Islet precursor cell (in vitro differentiated cells): ENCODE measurements around the gene PRSS16.
A peak's percentile ranks its signal among the peaks of the same experiment; 100 is the strongest.
"Not testable (repeated sequence)": the region's sequence is repeated elsewhere in the genome, so short reads cannot be mapped to it uniquely, and the experiment has no call there.

Experiments used
- DNase-seq: peaks from one replicate; pipeline ENCODE4 v3.0.0-alpha.2; 2018

Gene PRSS16

GRCh38 chr6:27248783-27249182, 1.3 kb downstream of the PRSS16 start:
- no peak for DNase-seq

- DNase-seq = no peak
These were observed 3.0 kb downstream of the PRSS16 start for GRCh38 chr6:27250277-27251111.

GRCh38 chr6:27251112-27251605, 3.7 kb downstream of the PRSS16 start:
- peak; percentile 98 for DNase-seq

GRCh38 chr6:27251606-27252251, 4.2 kb downstream of the PRSS16 start:
- DNase-seq = peak; percentile 98

GRCh38 chr6:27254566-27254965, 7.1 kb downstream of the PRSS16 start:
- DNase-seq = no peak

GRCh38 chr6:27255866-27256265, 8.4 kb downstream of the PRSS16 start:
- no peak for DNase-seq

GRCh38 chr6:27260369-27260768, 12.9 kb downstream of the PRSS16 start:
- peak; percentile 74 for DNase-seq

- no peak for DNase-seq
These were observed 13.4 kb downstream of the PRSS16 start for GRCh38 chr6:27260836-27261375.

- no peak for DNase-seq
These were observed 16.4 kb downstream of the PRSS16 start for GRCh38 chr6:27263886-27264285.

- DNase-seq = not testable (repeated sequence)
These were observed 19.5 kb downstream of the PRSS16 start for GRCh38 chr6:27267003-27267402.

- DNase-seq = no peak
These were observed 20.4 kb downstream of the PRSS16 start for GRCh38 chr6:27267857-27268434.

GRCh38 chr6:27268803-27269202, 21.3 kb downstream of the PRSS16 start:
- DNase-seq = no peak

- DNase-seq = no peak
These were observed 26.3 kb downstream of the PRSS16 start for GRCh38 chr6:27273783-27274182.

- DNase-seq = no peak
These were observed 27.8 kb downstream of the PRSS16 start for GRCh38 chr6:27275025-27275956.

GRCh38 chr6:27279513-27280063, 32.1 kb downstream of the PRSS16 start:
- DNase-seq = peak; percentile 66

GRCh38 chr6:27280064-27280539, 32.6 kb downstream of the PRSS16 start:
- DNase-seq = peak; percentile 70

- DNase-seq = no peak
These were observed 33.1 kb downstream of the PRSS16 start for GRCh38 chr6:27280540-27281000.

- DNase-seq = no peak
These were observed 33.6 kb downstream of the PRSS16 start for GRCh38 chr6:27281105-27281539.

- DNase-seq = no peak
These were observed 34.1 kb downstream of the PRSS16 start for GRCh38 chr6:27281569-27281968.

- DNase-seq = no peak
These were observed 35.8 kb downstream of the PRSS16 start for GRCh38 chr6:27283279-27283678.

- DNase-seq = no peak
These were observed 38.6 kb downstream of the PRSS16 start for GRCh38 chr6:27286141-27286540.

GRCh38 chr6:27287751-27288135, 40.2 kb downstream of the PRSS16 start:
- no peak for DNase-seq
